Esophagus squamous epithelium (tissue), 5 donors: ENCODE data around the gene MTHFD2L. TPM values are rescaled to one million over a fixed set of nuclear protein-coding genes. Genes with fewer than 3 reads are reported as not detected.
A peak's percentile ranks its signal among the peaks of the same experiment; 100 is the strongest.

Experiments used
- DNase-seq: peaks from one replicate; lab custom pipeline; 2025; lab: John Stamatoyannopoulos, UW
- H3K27ac ChIP-seq, 4 donors: fragments of 200-600 bp; sonication (generic); one replicate each; pipeline ENCODE4 v1.5.1; 2016 to 2019; ENCODE audit warnings: mild to moderate bottlenecking in 1 of 4
- H3K27me3 ChIP-seq, 4 donors: fragments of 200-600 bp; sonication (generic); 1 replicate in 3 of 4; 2 replicates in 1 of 4; pipeline versions ENCODE4 v1.5.1 to v1.6.0; 2017 to 2021; ENCODE audit warnings: antibody characterized with exemption in 1 of 4
- H3K36me3 ChIP-seq, 3 donors: fragments of 200-600 bp; sonication (generic); one replicate each; pipeline ENCODE4 v1.5.1; 2016 to 2019
- H3K4me1 ChIP-seq, 3 donors: fragments of 200-600 bp; sonication (generic); one replicate each; pipeline ENCODE4 v1.5.1; 2017 to 2019
- H3K4me3 ChIP-seq, 4 donors: fragments of 200-600 bp; sonication (generic); 1 replicate in 3 of 4; 2 replicates in 1 of 4; pipeline ENCODE4 v1.5.1; 2016 to 2019; ENCODE audit warnings: mild to moderate bottlenecking in 2 of 4, moderate library complexity in 1 of 4
- H3K9me3 ChIP-seq, 3 donors: fragments of 200-600 bp; sonication (generic); one replicate each; pipeline ENCODE4 v1.5.1; 2016 to 2019
- POLR2A ChIP-seq, 4 donors: fragments of 450-650 bp; IDR thresholded peaks; one replicate each; pipeline ENCODE4 v1.6.1; 2017; ENCODE audit warnings: antibody characterized with exemption in 4 of 4, mild to moderate bottlenecking in 4 of 4, moderate library complexity in 3 of 4
- WGBS, 2 donors: methylation state at CpG; one replicate each; pipeline ENCODE4 v1.1.5; 2018; 5-methylcytosine and 5-hydroxymethylcytosine counted together
- intact Hi-C: fragments of 100-400 bp; cut with DNase I; formaldehyde crosslinking; loops from one replicate; pipeline ENCODE4 v1.15.0; 2022
- total RNA-seq, 4 donors: library from RNA; depleted of rRNA; stranded (reverse); fragments of >200 nt; gene quantifications; one replicate each; pipeline ENCODE4 v1.1.0, GENCODE V29; 2016
- TF ChIP-seq, protein P1 (sequence below), 6 experiments: fragments of 450-650 bp in 4 of 6; fragments of 200-600 bp in 2 of 6; sonication (generic) in 2 of 6; IDR thresholded peaks; one replicate each; pipeline ENCODE4 v1.5.1; 2016 to 2019; ENCODE audit warnings: antibody characterized with exemption in 6 of 6, mild to moderate bottlenecking in 4 of 6, moderate library complexity in 4 of 6
- donor health status: DM: yes; HTN: yes; CAD: no.

The MTHFD2L gene
- total RNA-seq, 4 donors from 2014 or later: 9.9 to 22.9 (median 19.1) TPM

DNA sequence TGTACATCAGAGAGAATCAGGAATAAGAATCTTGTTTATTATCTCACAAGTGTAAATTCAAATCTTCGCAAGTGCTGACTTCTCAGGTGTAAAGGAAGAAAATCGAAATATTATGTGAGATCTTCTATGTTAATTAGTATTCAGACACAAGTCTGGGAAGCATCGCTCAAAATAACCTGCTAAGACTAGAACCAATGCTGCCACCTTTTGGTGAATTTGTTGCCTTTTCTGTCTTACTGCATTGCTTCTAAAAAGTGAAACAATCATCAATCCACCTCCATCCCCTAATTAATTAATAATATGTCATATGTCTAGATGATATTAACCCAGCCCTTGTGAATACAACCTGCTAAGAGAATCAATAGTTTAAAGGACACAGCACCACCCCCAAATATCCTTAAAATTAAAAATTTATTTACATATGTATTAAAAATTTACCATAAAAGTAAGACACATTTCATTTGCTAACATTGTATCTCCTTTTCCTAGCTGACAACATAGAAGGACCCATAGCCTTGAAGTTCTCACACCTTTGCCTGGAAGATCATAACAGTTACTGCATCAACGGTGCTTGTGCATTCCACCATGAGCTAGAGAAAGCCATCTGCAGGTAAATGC, 153.9 kb downstream of the MTHFD2L start:
- no peaks in the 10 kb centered on the region for H3K27me3 ChIP-seq
- H3K4me1 ChIP-seq: peaks cover 0 to 9% (median 3%) of the 10 kb centered on the region in 3 donors
- H3K36me3 ChIP-seq: peaks cover 0 to 23% (median 0%) of the 10 kb centered on the region in 3 donors
- no peak overlapping the region for H3K27ac ChIP-seq
- intact Hi-C loops: no loop called here
- no peak overlapping the region for H3K4me3 ChIP-seq
- WGBS, 2 donors: 23 to 26% methylated on average over 4 of the region's 4 CpGs
- DNase-seq: no peak
- H3K9me3 ChIP-seq: no peaks in the 10 kb centered on the region
- TF ChIP-seq, protein P1, sequence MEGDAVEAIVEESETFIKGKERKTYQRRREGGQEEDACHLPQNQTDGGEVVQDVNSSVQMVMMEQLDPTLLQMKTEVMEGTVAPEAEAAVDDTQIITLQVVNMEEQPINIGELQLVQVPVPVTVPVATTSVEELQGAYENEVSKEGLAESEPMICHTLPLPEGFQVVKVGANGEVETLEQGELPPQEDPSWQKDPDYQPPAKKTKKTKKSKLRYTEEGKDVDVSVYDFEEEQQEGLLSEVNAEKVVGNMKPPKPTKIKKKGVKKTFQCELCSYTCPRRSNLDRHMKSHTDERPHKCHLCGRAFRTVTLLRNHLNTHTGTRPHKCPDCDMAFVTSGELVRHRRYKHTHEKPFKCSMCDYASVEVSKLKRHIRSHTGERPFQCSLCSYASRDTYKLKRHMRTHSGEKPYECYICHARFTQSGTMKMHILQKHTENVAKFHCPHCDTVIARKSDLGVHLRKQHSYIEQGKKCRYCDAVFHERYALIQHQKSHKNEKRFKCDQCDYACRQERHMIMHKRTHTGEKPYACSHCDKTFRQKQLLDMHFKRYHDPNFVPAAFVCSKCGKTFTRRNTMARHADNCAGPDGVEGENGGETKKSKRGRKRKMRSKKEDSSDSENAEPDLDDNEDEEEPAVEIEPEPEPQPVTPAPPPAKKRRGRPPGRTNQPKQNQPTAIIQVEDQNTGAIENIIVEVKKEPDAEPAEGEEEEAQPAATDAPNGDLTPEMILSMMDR (IDR thresholded peaks at IDR 0.05): peak; percentile 35 to 71 (median 50)
- TF ChIP-seq POLR2A (IDR thresholded peaks at IDR 0.05): no peak

DNA sequence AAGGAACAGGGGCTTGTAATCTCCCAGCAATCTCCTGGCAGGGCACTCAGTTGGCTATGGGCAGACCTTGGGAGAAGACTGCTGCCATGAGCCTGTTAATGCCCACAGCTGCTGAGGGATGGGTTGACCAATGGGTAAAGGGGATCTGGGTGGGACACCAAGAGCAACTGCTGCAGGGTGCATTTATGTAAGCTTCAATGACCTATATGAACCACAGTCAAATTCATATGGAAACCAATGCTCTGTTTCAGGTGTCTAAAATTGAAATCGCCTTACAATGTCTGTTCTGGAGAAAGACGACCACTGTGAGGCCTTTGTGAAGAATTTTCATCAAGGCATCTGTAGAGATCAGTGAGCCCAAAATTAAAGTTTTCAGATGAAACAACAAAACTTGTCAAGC, 156.4 kb downstream of the MTHFD2L start:
- no peak for TF ChIP-seq POLR2A (IDR thresholded peaks at IDR 0.05)
- TF ChIP-seq, protein P1 (IDR thresholded peaks at IDR 0.05): no peak
- Histone ChIP-seq H3K27ac (no peak overlapping the region), H3K9me3 (no peaks in the 10 kb centered on the region), H3K27me3 (no peaks in the 10 kb centered on the region), H3K36me3 (peaks cover 0 to 23% (median 0%) of the 10 kb centered on the region in 3 donors), H3K4me3 (no peak overlapping the region), H3K4me1 (peaks cover 0 to 3% (median 0%) of the 10 kb centered on the region in 3 donors)
- no peak for DNase-seq
- 92 to 100% methylated on average over 2 of the region's 2 CpGs for WGBS, 2 donors
- intact Hi-C loops: no loop called here

DNA sequence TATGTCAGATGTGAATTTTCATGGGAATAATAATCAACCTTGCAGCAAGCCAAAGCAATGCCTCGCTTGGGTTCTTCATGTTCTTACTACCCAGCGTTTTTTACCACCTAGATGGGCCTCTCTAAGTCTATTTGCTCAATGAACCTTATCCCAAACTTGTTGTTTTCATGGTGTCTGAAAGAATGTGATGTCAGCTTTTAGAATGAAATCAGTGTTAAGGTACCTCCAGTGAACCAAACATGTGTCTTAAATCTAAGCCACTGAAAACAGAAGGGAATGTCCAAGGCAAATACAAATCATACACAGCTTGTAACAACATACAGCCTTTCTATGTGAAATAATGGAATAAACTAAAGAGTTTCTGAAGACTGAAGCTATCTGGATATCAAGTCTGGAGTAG, 157.0 kb downstream of the MTHFD2L start:
- TF ChIP-seq, protein P1 (IDR thresholded peaks at IDR 0.05): no peak
- no peak for TF ChIP-seq POLR2A (IDR thresholded peaks at IDR 0.05)

DNA sequence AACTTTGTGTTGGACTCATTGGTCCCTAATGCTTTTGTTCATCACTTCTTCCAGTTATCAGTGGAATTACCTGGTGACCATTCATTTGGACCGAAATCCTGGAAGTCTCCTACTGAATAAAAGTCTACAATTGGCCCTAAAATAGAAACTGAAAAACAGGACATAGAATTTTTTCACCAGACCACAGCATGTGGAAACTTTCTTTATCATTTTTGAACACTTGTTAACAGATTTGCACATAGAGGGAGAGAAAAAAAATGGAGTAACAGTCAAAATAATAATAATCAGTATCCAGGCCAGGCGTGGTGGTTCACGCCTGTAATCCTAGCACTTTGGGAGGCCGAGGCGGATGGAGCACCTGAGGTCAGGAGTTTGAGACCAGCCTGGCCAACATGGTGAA, 157.5 kb downstream of the MTHFD2L start:
- Histone ChIP-seq H3K27me3 (no peaks in the 10 kb centered on the region), H3K4me1 (peaks cover 0 to 3% (median 0%) of the 10 kb centered on the region in 3 donors), H3K27ac (no peak overlapping the region), H3K9me3 (no peaks in the 10 kb centered on the region), H3K36me3 (peaks cover 0 to 23% (median 0%) of the 10 kb centered on the region in 3 donors), H3K4me3 (no peak overlapping the region)
- intact Hi-C loops: no loop called here
- no peak for DNase-seq
- 82 to 94% methylated on average over 5 of the region's 5 CpGs for WGBS, 2 donors
- no peak for TF ChIP-seq POLR2A (IDR thresholded peaks at IDR 0.05)
- TF ChIP-seq, protein P1 (IDR thresholded peaks at IDR 0.05): no peak

More for the DNA sequence above, 157.0 kb downstream of the MTHFD2L start:
- Histone ChIP-seq H3K27ac (no peak overlapping the region), H3K4me1 (no peaks in the 10 kb centered on the region), H3K4me3 (no peak overlapping the region), H3K27me3 (no peaks in the 10 kb centered on the region), H3K9me3 (no peaks in the 10 kb centered on the region), H3K36me3 (peaks cover 0 to 23% (median 0%) of the 10 kb centered on the region in 3 donors)
- WGBS, 2 donors: 77 to 78% methylated on average over 2 of the region's 2 CpGs
- intact Hi-C loops: no loop called here
- no peak for DNase-seq

DNA sequence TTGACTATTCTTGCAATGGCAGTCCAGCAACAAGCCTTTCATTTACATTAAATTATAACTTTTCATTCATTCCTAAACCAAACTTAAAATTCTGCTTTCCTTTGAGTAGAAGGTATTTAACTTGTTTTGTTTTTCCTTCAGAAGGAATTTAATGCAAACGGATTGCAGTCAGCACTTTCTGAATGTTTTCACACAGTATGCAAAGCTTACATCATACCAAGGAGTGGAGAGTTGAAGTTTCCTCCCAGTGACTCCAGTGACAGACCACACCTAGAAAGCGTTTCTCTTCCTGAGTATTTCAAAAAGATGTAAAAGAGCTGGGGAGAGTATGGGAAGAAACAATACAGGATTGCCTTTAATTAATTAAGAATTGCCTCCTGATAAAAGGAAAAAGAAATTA, 158.5 kb downstream of the MTHFD2L start:
- intact Hi-C loops: no loop called here
- TF ChIP-seq, protein P1 (IDR thresholded peaks at IDR 0.05): no peak
- TF ChIP-seq POLR2A (IDR thresholded peaks at IDR 0.05): no peak

More for the DNA sequence above, 158.5 kb downstream of the MTHFD2L start:
- DNase-seq: no peak
- Histone ChIP-seq H3K36me3 (peaks cover 0 to 23% (median 0%) of the 10 kb centered on the region in 3 donors), H3K27me3 (no peaks in the 10 kb centered on the region), H3K9me3 (no peaks in the 10 kb centered on the region), H3K4me1 (peaks cover 0 to 11% (median 0%) of the 10 kb centered on the region in 3 donors), H3K4me3 (no peak overlapping the region), H3K27ac (peak overlapping the region in 1 of 4 donors; percentile 58)
- 39 to 46% methylated on average over 2 of the region's 2 CpGs for WGBS, 2 donors
